GM21825 (cell line): Measurements from ENCODE around the gene ZMYND8.

Experiments used
- ATAC-seq: cut with Tn5 transposase; IDR thresholded peaks from one replicate; pipeline ENCODE4 v1.9.1; 2021; ENCODE audit warnings: mild to moderate bottlenecking, moderate library complexity; ENCODE audit not compliant: unreplicated experiment

ZMYND8 gene

DNA sequence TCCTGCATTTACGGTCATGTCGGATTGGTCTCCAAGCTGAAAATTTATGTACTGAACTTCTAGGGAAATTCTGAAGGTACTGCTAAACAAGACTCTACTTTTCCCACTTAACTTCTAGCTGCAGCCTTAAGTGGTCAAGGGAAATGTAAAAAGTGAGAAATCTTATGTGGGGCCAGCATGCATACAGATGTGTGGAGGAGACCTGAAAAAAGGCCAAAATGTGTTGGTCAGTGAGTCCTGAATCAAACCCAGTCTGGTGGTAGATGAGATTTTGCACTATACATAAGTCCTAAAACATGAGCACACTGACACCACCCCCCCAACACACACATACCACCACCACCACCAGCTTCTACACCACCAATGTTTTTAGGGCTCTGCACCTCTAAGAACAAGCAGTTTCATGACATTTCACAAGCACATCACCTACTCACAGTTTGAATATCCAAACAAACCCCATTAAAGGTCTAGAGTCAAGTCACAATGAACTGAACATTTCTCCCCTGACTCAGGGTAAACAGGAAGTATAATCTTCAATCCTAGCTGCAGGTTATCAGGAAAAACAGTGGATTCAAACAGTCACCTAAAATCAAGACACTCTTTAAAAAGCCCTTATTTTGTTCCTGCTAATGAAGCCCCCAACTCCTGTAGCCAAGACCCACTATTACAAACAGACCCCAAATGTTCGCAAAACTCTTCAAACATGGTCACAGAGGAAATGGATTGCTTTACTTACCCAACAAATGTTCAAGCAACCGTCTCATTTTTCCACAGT is 1.6 kb downstream of the ZMYND8 start:
- no peak for ATAC-seq

DNA sequence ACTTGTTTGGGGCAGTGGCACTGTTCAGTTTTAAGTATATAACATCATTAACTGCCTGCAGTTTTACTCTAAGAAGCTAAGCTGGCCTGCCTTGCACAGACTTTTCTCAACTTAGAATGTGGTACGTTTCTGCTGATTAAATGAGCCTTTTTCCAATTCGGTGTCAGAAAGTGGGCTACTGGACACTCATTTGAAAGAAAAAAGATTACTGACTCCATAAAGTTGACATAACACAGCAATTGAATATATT is 2.1 kb downstream of the ZMYND8 start:
- ATAC-seq = no peak

DNA sequence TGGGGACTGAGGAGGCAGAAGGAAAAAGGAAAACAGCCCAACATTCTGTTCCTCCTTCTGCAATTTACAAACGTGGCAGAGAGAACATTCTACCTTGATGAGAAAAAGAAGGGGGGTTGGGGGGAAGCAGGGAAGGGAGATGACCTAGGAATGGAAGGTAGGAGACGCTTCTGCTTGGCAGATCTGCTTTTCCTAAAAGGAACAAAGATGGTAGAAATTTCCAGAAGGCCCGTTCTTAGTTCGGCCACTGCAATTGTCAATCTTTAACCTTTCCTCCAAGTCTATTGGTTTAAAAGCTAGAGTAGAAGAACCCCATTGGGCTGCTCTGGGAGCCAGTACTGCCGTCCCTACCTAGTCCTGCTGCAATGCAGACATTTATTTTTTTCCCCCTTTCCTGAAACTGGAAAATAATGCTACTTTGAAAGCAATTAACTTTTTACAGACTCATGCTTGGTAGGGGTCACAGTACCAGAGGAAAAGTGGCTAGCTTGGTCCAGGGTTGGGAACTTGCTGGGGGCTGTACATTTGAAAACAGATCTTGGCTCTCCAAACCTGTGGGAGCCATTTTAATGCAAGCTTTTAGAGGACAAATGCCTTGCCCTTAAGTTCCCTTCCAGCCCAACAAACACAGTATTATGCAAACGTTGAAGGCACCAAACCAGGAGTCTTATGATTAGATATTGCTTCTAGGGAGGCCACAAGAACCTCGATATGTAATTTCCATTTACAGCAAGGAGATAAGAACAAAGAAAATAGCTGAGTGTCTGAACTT is 2.6 kb downstream of the ZMYND8 start:
- ATAC-seq = no peak

DNA sequence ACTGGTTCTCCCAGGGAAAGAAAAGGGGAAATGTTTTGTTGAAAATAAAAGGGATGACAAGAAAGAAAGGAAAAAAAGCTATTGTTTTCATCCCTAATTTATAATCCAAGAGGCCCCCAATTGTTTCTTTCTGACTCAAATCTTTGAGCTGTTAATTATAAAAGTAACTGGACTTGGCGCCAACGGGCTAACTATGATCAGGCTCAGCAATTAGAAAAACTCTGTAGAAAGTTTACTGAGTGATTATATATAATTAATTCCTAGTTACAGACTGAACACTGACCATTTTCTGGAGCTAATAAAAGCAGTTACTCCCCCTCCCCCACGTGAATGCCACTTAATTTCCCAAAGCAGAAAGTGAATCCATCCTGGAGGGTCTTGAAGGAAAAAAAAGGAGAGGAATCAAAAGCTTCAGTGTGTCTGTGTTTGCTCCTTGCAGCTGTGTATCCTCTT is 3.2 kb downstream of the ZMYND8 start:
- ATAC-seq = no peak

DNA sequence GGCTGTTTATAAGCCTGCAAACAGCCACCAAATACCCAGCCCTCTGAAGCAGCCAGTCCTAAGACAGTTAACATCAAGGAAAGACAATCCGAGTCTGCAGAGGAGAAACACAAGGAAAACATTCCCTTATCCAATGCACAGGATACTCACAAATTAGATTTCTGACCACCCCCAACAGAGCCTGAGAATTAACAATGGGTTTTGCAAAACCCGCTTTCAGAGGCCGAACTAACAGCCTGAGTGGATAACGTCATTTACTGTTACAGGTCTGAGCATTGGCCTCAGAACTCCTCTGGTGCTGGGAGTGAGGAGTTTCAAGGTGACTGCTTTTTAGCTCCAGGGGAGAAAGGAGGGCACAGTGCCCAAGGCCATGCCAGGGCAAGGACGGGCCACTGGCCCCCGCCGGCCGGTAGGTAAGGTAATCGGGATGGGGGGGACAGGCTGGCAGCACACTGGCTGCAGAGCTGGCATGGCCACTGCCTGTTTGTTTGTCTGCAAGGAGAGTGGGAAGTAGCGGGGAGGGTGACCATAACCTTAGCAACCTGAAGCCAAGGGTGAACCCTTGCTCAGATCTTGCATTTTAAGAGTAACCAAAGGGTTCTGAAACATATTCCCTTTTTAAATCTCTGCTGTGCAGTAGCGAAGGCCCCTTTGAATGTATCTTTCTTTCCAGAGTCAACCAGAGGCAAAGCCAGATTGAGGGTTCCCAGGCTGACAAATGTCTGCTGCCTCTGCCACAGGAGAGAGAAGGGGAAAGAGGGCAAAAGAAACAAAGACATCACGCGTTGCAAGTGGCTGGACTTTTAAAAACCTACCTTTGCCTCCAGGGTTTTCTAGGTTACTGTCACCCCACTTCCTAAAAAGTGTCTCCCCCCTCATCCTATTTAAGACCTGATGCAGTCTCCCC is 3.9 kb downstream of the ZMYND8 start:
- no peak for ATAC-seq

DNA sequence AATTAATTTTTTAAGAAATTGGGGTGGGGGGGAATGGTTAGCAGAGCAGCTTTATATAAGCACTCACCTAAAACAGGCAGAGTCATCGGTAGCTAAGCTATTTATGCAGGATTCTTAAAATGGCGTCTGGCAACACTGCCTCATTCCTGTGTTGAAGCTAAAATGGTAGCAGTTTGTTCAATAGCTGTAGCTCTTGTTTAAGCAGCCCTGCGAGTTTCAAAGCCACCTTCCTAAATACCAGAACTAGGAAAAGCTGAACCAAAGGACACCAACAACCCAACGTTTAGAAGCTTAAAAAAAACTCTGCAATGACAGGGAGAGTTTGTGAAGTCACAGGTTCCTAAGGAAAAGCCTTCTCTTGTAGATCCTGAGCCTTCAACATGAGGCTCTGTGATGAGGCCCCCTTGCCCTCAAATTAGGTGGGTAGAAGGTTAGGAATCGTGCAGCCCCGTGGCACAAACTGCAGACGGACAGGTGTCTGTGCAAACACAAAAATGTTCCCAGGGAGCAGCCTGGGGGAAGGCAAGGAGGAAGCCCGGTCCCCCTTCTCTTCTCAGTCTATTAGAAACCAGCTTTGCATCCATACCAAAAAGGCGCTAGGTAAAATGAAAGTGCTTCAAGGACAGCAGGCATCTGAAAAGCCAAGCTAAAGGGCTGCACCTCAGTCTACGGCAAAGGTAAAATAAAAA is 4.7 kb downstream of the ZMYND8 start:
- no peak for ATAC-seq

DNA sequence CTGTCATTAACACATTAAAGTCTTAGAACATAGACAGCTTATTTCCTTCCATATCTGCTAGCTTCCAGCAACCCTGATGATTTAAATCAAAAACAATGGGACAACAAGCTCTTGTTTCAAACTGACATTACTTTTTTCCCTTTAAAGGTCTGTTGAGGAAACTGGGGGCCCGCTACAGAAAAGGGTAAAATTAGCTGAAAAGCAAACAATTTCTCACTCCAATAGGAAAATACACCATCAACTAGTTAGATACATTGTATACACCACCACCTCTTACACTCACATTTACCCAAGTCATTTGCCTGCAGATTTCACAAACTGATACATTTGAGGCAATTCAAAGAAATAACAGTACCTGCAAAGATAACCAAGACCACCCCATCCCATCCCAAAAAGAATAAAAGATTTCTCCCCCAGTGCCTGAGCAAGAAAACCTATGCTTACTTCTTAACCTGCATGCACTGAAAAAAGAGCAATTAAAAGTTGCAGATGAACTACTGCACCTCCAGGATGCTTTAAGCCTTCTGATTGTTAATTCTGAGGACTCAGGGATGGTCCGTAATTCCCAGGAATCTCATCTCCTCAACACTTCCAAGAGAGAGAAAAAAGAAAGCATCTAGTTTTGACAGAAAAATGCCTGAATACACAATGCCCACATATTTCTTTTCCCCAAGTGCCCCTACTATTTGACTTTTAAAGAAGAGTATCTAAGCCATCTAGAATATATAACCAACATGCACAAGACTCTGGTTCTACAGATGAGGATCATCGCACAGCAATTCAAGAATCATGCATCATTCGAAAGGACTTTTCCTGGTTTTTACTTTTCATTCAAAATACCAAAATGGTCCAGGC is 5.6 kb downstream of the ZMYND8 start:
- ATAC-seq = no peak

DNA sequence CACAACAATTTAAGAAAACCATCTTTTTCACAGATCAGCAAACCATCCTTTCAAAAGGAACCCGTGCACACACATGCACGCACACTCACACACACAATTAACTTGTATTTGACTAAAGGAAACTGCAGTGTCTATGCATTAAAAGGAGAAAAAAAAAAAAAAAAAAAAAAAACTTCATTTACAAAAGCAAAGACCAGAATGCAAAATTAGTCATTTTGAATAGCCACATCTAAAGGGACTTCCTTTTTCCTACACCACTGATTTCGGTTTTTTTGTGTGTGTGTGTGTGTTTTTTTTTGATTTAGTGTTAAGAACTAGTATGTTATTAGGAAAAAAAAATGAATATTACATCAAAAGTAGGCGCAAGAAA is 6.3 kb downstream of the ZMYND8 start:
- ATAC-seq = no peak

DNA sequence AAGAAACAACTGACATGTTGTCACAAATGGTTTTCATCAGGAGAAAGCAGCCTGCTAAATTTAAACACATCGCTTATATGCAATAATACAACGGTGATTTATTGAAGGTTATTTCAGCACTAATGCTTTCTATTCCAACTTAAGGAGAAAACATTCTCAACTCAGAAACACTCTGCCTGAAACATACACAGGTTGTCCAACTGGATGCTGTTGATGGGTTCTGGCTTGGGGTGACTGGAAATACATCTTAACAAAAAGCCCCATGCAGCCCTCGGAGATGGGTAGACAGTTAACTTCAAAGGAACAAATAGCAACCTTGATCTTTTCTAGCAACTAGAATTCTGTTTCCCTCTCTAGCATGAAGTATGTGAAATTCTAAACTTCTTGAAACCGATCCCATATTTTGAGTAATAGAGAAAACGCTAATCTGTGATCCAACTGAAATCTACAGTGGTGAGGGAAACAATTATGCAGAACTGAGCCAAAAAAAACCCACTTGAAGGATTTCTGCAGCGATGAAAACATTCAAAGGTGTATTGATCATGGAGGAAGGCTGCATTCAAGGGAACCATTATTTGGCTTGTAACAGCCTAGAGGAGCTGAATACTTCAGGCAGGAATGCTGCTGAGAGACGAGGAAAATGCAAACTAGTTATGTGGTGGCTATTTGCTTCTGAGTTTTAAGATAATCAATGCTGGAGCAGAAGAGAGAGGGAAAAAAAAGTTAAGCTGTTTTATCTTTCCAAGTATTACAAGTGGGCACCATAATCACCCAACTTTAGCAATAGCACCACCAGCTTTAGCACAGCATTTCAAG is 6.9 kb downstream of the ZMYND8 start:
- ATAC-seq = no peak

DNA sequence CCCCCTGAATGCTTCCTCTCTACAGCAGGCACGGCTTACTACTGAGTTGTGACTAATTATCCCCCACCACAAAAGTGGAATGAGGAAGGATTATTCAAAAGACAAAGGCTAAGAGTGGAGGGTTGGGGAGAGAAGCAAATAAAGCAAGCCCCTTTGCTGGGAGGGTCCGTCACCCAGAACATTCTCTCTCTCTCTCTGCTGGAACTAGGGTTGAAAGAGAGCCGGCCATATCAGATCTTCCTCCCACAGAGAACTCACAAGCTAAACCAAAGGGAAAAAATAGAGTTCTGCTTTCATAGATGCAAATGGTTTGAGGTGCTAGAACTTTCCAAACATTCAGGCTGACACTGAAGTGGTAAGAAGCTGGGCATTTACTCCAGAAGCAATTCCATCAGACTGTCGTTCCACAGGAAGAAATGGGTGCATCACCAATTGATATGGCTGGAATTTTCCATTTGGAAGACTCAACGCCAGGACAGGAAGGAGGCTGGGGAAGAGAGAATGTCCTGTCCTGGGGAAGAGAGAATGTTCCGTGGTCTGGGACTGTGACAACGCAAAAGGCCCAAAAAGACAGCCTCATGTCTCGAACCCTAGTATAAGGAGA is 7.9 kb downstream of the ZMYND8 start:
- no peak for ATAC-seq

DNA sequence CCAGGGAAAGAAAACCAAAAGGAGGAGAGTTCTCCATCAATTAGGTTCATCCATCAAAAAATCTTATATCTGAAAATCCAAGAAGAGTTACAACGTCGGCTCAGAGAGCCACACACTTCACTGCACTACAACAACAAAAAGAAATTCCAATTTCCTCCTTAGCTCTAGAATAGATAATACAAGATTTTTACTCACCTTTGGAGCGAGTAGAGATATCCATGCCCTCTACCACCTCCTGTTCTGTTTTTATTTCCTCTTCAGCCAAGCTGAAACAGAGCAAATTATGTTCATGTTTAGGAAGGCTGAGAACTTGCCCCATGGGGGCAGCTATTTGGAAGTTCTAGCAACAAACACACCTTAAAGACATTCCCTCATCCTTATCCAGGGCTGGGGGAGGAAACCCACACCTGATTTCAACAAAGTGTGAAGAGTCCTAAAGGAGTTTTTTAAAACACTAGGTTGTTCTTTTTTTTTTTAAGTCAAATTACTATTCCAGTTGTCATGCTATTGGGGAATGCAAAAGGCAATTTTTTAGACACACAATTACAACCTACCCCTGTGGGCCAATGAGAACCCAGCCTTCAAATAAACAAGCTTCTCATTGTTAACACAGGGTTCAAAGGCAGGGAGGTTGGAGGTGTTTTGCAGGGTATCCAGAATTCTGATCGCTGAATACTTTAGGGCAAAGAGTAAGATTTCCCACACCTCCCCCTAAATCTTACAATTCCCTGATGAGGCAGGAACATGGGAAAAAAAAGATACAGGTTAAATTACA is 8.7 kb downstream of the ZMYND8 start:
- ATAC-seq = no peak

DNA sequence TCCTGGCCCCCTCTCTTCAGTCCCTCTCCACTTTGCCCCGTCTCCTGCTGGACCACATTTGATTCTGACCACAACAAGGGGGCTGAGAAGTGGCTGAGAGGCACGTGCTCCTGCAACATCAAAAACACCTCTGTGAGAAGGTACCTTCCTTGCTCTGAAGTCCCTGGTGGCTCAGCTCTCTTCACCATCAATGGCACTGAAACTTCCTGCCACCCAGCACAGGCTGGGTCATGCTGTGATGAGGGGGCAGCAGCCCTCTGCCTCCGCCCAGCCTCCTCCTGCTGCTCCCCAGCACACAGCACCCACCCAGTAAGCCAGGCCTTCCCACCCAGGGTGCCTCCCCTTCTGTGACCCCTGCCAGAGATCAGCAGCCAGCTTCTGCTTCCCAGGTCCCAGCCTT is 10.3 kb downstream of the ZMYND8 start:
- ATAC-seq = no peak

DNA sequence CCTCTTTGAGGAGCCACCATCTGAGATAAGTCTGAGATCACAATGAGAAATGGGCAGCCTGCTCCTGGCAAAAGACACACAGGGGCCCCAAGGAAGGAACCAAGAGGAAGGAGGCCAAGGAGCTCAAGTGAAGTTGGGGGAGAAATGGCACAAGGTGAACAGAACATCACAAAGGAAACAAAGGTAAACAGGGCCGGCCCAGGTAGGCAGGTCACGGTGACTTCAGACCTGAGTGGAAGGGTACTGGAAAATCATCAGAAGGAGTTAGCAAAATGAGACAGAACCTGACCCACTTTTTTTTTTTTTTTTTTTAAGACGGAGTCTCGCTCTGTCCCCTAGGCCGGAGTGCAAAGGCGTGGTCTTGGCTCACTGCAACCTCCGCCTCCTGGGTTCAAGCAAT is 11.3 kb downstream of the ZMYND8 start:
- no peak for ATAC-seq

DNA sequence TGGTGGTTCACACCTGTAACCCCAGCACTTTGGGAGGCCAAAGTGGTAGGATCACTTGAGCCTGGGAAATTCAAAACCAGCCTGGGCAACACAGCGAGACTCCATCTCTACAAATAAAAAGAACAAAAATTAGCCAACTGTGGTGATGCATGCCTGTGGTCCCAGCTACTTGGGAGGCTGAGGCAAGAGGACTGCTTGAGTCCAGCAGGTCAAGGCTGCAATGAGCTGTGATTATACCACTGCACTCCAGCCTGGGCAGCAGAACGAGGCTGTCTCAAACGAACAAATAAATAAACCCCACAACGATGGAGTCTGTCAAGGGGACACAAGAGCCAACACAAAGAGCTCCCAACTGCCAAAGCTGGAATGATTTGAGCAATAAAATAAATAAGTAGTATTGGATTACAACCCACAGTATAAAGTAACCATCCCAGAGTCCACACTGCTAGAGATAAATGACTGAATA is 13.5 kb downstream of the ZMYND8 start:
- no peak for ATAC-seq

DNA sequence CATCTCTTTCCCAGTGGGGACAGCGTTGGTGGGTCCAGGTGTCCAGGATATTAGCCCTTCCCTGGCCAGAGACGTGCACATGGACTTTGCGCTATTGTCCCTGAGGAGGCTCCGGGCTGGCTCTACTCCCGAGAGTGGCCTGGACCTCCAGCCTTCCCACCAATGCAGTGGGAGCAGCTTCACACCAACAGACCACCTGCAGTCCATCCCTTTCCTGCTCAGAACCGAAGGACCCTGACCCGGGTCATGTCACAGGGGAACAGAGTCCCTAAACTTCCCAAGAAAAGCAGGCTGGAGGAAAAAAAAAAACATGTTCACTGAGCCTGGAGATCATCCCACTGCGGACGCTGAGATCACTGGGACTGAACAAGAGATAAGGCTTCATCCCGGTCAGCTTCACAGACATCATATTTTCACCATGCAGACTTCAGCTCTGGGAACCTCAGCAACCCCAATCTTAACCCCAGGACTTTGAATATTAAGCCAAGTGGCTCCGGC is 18.3 kb downstream of the ZMYND8 start:
- ATAC-seq = no peak

DNA sequence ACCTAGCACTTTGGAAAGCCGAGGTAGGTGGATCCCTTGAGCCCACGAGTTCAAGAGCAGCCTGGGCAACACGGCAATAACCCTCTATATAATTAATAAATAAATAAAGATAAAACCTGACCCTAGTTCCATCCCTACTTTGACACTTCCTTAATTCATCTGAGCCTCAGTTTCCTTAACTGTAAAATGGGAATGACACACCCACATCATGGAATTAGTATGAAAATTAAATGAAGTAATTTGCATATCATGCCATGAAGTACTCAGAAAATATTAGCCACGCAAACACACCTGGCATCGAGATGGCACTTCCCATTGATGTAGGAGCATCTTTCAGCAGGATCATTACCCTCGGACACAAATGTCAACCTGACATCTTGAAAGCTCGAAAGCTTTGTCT is 19.1 kb downstream of the ZMYND8 start:
- no peak for ATAC-seq

DNA sequence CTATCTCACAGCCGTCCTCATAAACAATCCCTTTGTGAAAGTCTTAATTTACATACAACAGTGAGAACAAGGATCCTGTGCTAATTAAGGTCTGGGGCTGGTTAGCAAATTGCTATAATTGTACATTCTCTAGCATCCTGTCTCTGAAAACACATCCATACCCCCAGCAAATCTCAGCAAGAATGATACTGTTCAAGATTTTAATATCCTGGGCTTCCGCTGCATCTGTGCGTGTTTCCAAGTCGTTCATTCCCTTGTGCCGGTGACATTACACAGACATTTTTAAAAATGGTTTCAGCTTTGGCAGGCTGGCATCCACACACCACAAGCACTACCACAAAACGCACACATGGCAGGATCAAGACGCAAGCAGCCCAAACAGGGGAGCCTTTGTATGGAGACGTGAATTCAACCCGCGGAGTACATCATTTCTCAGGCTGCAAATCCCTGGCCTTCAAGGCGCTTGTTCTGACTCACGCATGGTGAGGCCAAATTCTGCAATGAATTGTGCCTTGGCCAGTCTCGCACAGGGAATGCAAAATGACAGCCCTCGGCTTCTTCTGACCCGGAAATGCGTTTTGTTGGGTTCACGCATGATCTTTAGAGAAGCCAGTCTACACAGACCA is 20.3 kb downstream of the ZMYND8 start:
- ATAC-seq = no peak
